Colonic mucosa (tissue), 4 donors: Measurements from ENCODE around the gene MCRIP2. TPM values are rescaled to one million over a fixed set of nuclear protein-coding genes. Genes with fewer than 3 reads are reported as not detected.

ENCODE experiments used
- DNase-seq: peaks from one replicate; pipeline ENCODE4 v3.0.0-alpha.2; 2020
- H3K27ac ChIP-seq: fragments of 200-600 bp; one replicate; pipeline ENCODE4 v1.8.0; 2021
- H3K27me3 ChIP-seq: fragments of 200-600 bp; one replicate; pipeline ENCODE4 v1.8.0; 2021
- H3K36me3 ChIP-seq: fragments of 200-600 bp; one replicate; pipeline ENCODE4 v1.8.0; 2021
- H3K4me1 ChIP-seq: fragments of 200-600 bp; one replicate; pipeline ENCODE4 v1.8.0; 2021; ENCODE audit warnings: mild to moderate bottlenecking
- H3K4me3 ChIP-seq: fragments of 200-600 bp; one replicate; pipeline ENCODE4 v1.8.0; 2021
- H3K9ac ChIP-seq, 2 donors: one replicate each; pipeline ENCODE4 v1.7.0; 2013; ENCODE audit warnings: control low read depth in 2 of 2, low read depth in 2 of 2, low read length in 2 of 2
- H3K9me3 ChIP-seq: fragments of 200-600 bp; one replicate; pipeline ENCODE4 v1.8.0; 2021
- CTCF ChIP-seq: fragments of 200-600 bp; IDR thresholded peaks from one replicate; pipeline ENCODE4 v1.8.0; 2022; ENCODE audit warnings: antibody characterized with exemption, mild to moderate bottlenecking
- intact Hi-C: fragments of 100-400 bp; cut with DNase I; formaldehyde crosslinking; loops from one replicate; pipeline ENCODE4 v1.14.1; 2022
- total RNA-seq, 2 donors: library from RNA; stranded (reverse); fragmentation: NEBNext Ultra II Directional in 1 of 2; extraction: Animal tissue kit (Norgen Biotek cat#: 25700) in 1 of 2; gene quantifications; one replicate each; pipeline ENCODE4 v1.2.1, GENCODE V29; 2021
- donor health status: healthy.
- donor health status: DM: no; HTN: no; CAD: no.
- donor health status: DM: no; HTN: no; CAD: no.

Gene MCRIP2
- total RNA-seq, 2 donors from 2014 or later, result 132 to 158 TPM

GRCh38 chr16:679814-680624 is 38.4 kb downstream of the MCRIP2 start, which contains the start of gene STUB1:
STUB1 (plus strand) TSS chr16:680410; CDS start chr16:680526, 116 bp downstream.
- H3K4me1 ChIP-seq, result peaks cover 41% of the 10 kb centered on the region
- intact Hi-C loops, result no loop called here

GRCh38 chr16:680625-680945 is 39.0 kb downstream of the MCRIP2 start:
- H3K9me3 ChIP-seq, result no peaks in the 10 kb centered on the region
- H3K9ac ChIP-seq, result peak overlapping the region; percentile 77 to 85
- peak overlapping the region; percentile 90 for H3K27ac ChIP-seq
- H3K4me3 ChIP-seq, result peak overlapping the region; percentile 71
- H3K36me3 ChIP-seq, result peaks cover 6% of the 10 kb centered on the region
- intact Hi-C loops, result no loop called here
- H3K4me1 ChIP-seq, result peaks cover 41% of the 10 kb centered on the region
- no peak for DNase-seq
- no peaks in the 10 kb centered on the region for H3K27me3 ChIP-seq
- TF ChIP-seq CTCF, result no peak

More at GRCh38 chr16:679814-680624, 38.4 kb downstream of the MCRIP2 start, which contains the start of gene STUB1:
- Histone ChIP-seq H3K4me3 (peak within 1 kb of the TSS; percentile 71), H3K9ac (peak within 1 kb of the TSS; percentile 77 to 85), H3K27ac (peak within 1 kb of the TSS; percentile 90), H3K9me3 (no peaks in the 10 kb centered on the region), H3K27me3 (no peaks in the 10 kb centered on the region), H3K36me3 (peaks cover 6% of the 10 kb centered on the region)
- peak; percentile 90 for DNase-seq
- no peak for TF ChIP-seq CTCF

GRCh38 chr16:680967-681745 is 39.5 kb downstream of the MCRIP2 start:
- H3K4me3 ChIP-seq, result peak overlapping the region; percentile 71
- intact Hi-C loops, result no loop called here
- peak overlapping the region; percentile 77 to 85 for H3K9ac ChIP-seq
- peaks cover 38% of the 10 kb centered on the region for H3K4me1 ChIP-seq
- peak overlapping the region; percentile 90 for H3K27ac ChIP-seq
- no peak for TF ChIP-seq CTCF
- no peaks in the 10 kb centered on the region for H3K27me3 ChIP-seq
- DNase-seq, result peak; percentile 70
- peaks cover 6% of the 10 kb centered on the region for H3K36me3 ChIP-seq
- H3K9me3 ChIP-seq, result no peaks in the 10 kb centered on the region

- intact Hi-C loops, result no loop called here
- Histone ChIP-seq H3K27me3 (no peaks in the 10 kb centered on the region), H3K4me3 (no peak overlapping the region), H3K9ac (peak overlapping the region in 1 of 2 donors; percentile 85), H3K36me3 (peaks cover 6% of the 10 kb centered on the region), H3K27ac (no peak overlapping the region), H3K4me1 (peaks cover 36% of the 10 kb centered on the region), H3K9me3 (no peaks in the 10 kb centered on the region)
- DNase-seq, result no peak
- no peak for TF ChIP-seq CTCF
These were observed 40.3 kb downstream of the MCRIP2 start for GRCh38 chr16:681746-682427.
